Measurements from ENCODE around the gene WIPF3. TPM values are rescaled to one million over a fixed set of nuclear protein-coding genes. Genes with fewer than 3 reads are reported as not detected.

Gene WIPF3
- total RNA-seq, 1 donor from 2014 or later: 0.67 TPM

GRCh38 chr7:29883462-29884398, 77.4 kb downstream of the WIPF3 start:
- H3K9me3 ChIP-seq: no peaks in the 10 kb centered on the region
- TF ChIP-seq, protein P1, sequence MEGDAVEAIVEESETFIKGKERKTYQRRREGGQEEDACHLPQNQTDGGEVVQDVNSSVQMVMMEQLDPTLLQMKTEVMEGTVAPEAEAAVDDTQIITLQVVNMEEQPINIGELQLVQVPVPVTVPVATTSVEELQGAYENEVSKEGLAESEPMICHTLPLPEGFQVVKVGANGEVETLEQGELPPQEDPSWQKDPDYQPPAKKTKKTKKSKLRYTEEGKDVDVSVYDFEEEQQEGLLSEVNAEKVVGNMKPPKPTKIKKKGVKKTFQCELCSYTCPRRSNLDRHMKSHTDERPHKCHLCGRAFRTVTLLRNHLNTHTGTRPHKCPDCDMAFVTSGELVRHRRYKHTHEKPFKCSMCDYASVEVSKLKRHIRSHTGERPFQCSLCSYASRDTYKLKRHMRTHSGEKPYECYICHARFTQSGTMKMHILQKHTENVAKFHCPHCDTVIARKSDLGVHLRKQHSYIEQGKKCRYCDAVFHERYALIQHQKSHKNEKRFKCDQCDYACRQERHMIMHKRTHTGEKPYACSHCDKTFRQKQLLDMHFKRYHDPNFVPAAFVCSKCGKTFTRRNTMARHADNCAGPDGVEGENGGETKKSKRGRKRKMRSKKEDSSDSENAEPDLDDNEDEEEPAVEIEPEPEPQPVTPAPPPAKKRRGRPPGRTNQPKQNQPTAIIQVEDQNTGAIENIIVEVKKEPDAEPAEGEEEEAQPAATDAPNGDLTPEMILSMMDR (IDR thresholded peaks at IDR 0.05): no peak
- intact Hi-C loops (cut with DNase I): no loop called here
- no peaks in the 10 kb centered on the region for H3K36me3 ChIP-seq
- no peak overlapping the region for H3K4me3 ChIP-seq
- H3K27me3 ChIP-seq: peaks cover 10% of the 10 kb centered on the region
- no peak for DNase-seq
- ATAC-seq: peak; percentile 58
- H3K4me1 ChIP-seq: peaks cover 5% of the 10 kb centered on the region
- no peak overlapping the region for H3K27ac ChIP-seq

DNA sequence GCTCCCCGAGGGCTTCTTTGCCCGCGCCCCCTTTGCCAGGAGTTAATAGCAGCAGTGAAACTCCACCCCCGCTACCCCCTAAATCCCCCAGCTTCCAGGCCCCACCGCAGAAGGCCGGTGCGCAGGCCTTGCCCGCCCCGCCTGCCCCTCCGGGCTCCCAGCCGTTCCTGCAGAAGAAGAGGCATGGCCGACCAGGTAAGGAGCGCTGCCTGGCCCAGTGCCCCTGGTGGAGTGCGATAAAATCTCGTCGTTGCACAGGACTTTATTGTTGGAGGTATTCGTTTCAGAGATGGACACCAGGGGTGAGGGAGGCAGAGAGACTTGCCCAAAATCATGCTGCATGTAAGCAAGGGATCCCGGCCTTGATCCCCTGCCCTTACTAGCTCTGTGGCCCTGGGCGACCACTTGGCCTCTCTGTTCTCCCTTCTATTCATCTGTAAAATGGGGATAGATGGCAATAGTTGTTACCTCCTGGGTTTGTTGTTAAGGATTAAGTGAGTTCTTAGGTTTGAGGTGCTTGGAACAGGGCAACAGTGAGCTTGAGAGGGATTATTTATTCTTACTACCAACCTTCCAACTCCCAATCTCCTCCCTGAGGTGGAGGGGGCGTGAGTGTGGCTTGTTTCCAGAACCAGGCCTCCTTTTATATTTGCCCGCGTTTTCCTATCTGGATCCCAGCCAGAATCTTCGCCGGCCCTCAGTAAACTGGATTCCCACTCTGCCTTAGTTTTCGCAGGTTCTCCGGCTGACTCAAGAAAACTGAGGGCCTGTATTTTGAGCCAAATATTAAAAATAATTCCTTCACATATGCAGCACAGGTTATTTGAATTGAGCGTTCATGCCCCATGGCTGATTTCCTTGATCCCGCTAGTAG, 78.3 kb downstream of the WIPF3 start:
- TF ChIP-seq, protein P1 (IDR thresholded peaks at IDR 0.05): no peak
- Histone ChIP-seq H3K4me1 (peaks cover 5% of the 10 kb centered on the region), H3K4me3 (no peak overlapping the region), H3K36me3 (no peaks in the 10 kb centered on the region), H3K27ac (no peak overlapping the region), H3K9me3 (no peaks in the 10 kb centered on the region), H3K27me3 (peaks cover 10% of the 10 kb centered on the region)
- peak; percentile 74 for DNase-seq
- intact Hi-C loops (cut with DNase I): no loop called here
- ATAC-seq: peak; percentile 71

DNA sequence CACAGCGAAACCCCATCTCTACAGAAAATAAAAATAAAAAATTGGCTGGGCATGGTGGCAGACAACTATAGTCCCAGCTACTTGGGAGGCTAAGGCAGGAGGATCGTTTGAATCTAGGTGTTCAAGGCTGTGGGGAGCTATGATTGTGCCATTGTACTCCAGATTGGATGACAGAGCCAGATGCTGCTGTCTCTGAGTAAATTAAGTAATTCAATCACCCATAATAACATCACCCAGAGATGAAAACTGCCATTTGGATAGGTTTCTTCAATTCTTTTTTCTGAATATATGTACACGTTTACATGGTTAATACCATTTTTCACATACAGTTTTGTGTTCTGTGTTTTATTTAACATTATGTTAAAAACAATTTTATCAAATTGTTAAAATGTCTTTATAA, 79.3 kb downstream of the WIPF3 start:
- ATAC-seq (no peak), DNase-seq (no peak)
- TF ChIP-seq, protein P1 (IDR thresholded peaks at IDR 0.05): no peak
- Histone ChIP-seq H3K27me3 (peaks cover 10% of the 10 kb centered on the region), H3K9me3 (no peaks in the 10 kb centered on the region), H3K27ac (no peak overlapping the region), H3K36me3 (no peaks in the 10 kb centered on the region), H3K4me1 (peaks cover 5% of the 10 kb centered on the region), H3K4me3 (no peak overlapping the region)
- intact Hi-C loops (cut with DNase I): no loop called here

- H3K27me3 ChIP-seq: peaks cover 10% of the 10 kb centered on the region
- no peaks in the 10 kb centered on the region for H3K9me3 ChIP-seq
- H3K36me3 ChIP-seq: no peaks in the 10 kb centered on the region
- DNase-seq (no peak), ATAC-seq (no peak)
- intact Hi-C loops (cut with DNase I): no loop called here
- TF ChIP-seq, protein P1 (IDR thresholded peaks at IDR 0.05): no peak
- no peak overlapping the region for H3K4me3 ChIP-seq
- peaks cover 5% of the 10 kb centered on the region for H3K4me1 ChIP-seq
- H3K27ac ChIP-seq: no peak overlapping the region
Measured at GRCh38 chr7:29886827-29887226, 80.5 kb downstream of the WIPF3 start.

- Histone ChIP-seq H3K4me3 (no peak overlapping the region), H3K9me3 (no peaks in the 10 kb centered on the region), H3K4me1 (peaks cover 5% of the 10 kb centered on the region), H3K27me3 (peaks cover 7% of the 10 kb centered on the region), H3K36me3 (no peaks in the 10 kb centered on the region), H3K27ac (no peak overlapping the region)
- no peak for DNase-seq
- intact Hi-C loops (cut with DNase I): no loop called here
- no peak for ATAC-seq
- TF ChIP-seq, protein P1 (IDR thresholded peaks at IDR 0.05): no peak
Measured at GRCh38 chr7:29888006-29888405, 81.7 kb downstream of the WIPF3 start.

All from upper lobe of right lung (tissue), 1 donor.